HG02870 (cell line): ENCODE results near the gene PXMP2.
"Not testable (repeated sequence)": the region's sequence is repeated elsewhere in the genome, so short reads cannot be mapped to it uniquely, and the experiment has no call there.

Source experiments
- ATAC-seq: cut with Tn5 transposase; IDR thresholded peaks from one replicate; pipeline ENCODE4 v1.9.1; 2021; ENCODE audit warnings: mild to moderate bottlenecking, moderate library complexity; ENCODE audit not compliant: unreplicated experiment

Gene PXMP2

DNA sequence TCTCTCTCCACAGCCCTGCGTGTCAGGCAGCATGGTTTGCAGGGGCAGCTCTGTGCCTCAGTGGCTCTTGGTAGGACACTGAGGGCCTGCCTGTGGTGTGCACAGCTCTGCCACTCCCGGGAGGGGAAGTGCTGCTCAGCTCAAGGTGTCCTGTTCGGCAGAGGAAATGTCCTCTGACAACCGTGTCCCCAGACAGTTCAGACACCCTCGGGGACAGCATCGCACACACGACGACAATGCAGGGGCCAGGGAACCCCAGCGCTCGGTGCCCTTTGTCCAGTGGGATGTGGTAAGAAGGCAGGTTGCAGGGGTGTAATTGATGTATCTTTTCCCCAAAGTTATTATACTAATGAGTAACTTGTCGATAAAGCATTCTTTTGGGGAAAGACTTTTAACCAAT, 60.0 kb downstream of the PXMP2 start:
- no peak for ATAC-seq

- ATAC-seq = no peak
These were observed 60.5 kb downstream of the PXMP2 start for GRCh38 chr12:132747896-132748295.

GRCh38 chr12:132748319-132748718, 60.9 kb downstream of the PXMP2 start:
- ATAC-seq = no peak

- not testable (repeated sequence) for ATAC-seq
These were observed 66.3 kb downstream of the PXMP2 start for GRCh38 chr12:132753670-132754069.

DNA sequence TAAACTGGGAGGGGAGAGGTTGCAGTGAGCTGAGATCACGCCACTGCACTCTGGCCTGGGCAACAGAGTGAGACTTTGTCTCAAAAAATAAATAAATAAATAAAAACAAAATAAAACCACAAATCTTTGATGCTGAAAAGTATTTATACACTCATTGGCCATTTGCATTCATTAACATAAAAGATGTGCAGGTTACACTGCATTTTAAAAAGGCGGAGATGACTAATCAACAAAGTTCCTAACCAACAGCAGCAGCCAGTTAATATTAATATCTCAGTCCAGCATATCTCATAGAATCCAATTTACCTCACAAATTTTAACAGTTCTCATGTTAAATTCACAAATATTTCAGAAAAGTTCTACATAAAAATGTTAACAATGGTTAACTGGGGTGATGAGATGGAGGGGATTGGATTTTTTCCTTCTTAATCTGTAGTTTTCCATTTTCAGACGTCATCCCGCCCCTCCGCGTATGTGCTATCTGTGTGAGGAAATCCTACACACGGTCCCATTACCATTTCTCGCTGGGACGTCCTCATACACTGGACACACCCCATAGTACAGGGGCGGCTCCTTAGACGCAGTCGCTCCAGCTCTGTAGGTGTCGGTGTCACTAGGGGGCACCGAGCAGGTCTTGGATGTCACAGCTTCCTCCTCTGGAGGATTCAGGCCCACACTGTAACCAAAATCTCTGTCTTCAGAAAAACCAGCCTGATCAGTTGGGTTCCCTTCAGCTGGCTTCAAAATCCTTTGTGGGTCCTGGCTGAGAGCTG, 67.0 kb downstream of the PXMP2 start:
- ATAC-seq = no peak
